Natural killer cell (primary cell): ENCODE measurements around the gene P2RX3. TPM values are rescaled to one million over a fixed set of nuclear protein-coding genes. Genes with fewer than 3 reads are reported as not detected.

Experiments
- ATAC-seq, 3 donors: fragments of 150-1000 bp in 2 of 3; fragments of 200-7000 bp in 1 of 3; cut with Tn5 transposase; 1 replicate in 1 of 3; 2 replicates in 2 of 3; pipeline ENCODE4 v1.10.0; 2021; ENCODE audit warnings: mild to moderate bottlenecking in 2 of 3, moderate library complexity in 2 of 3
- DNase-seq, 2 donors: peaks; one replicate each; pipeline versions ENCODE4 v3.0.0 to v3.0.0-alpha.2; 2013 to 2021; ENCODE audit warnings: mixed read lengths in 1 of 2
- H3K27ac ChIP-seq: one replicate; pipeline ENCODE4 v1.5.1; 2013; ENCODE audit warnings: mild to moderate bottlenecking, low read length
- H3K27me3 ChIP-seq: one replicate; pipeline ENCODE4 v1.6.1; 2013; ENCODE audit warnings: low read length; ENCODE audit not compliant: control insufficient read depth, insufficient read depth
- H3K36me3 ChIP-seq: one replicate; pipeline ENCODE4 v1.6.1; 2013; ENCODE audit warnings: low read length; ENCODE audit not compliant: control insufficient read depth, insufficient read depth
- H3K4me1 ChIP-seq: one replicate; pipeline ENCODE4 v1.6.1; 2013; ENCODE audit warnings: low read length; ENCODE audit not compliant: control insufficient read depth, insufficient read depth
- H3K4me3 ChIP-seq: one replicate; pipeline ENCODE4 v1.5.1; 2013; ENCODE audit warnings: low read length
- H3K9me3 ChIP-seq: one replicate; pipeline ENCODE4 v1.6.1; 2013; ENCODE audit warnings: low read length; ENCODE audit not compliant: control insufficient read depth, insufficient read depth
- H3K27ac Mint-ChIP-seq, 2 donors: one replicate each; pipeline ENCODE4 v1.8.0; 2022; ENCODE audit warnings: mild to moderate bottlenecking in 2 of 2, mixed read lengths in 2 of 2, moderate library complexity in 1 of 2
- H3K27me3 Mint-ChIP-seq, 2 donors: one replicate each; pipeline ENCODE4 v1.8.0; 2022; ENCODE audit warnings: low read depth in 2 of 2, mixed read lengths in 2 of 2
- H3K36me3 Mint-ChIP-seq: one replicate; pipeline ENCODE4 v1.8.0; 2022; ENCODE audit warnings: mixed read lengths
- H3K4me1 Mint-ChIP-seq, 2 donors: one replicate each; pipeline ENCODE4 v1.8.0; 2022; ENCODE audit warnings: mixed read lengths in 2 of 2
- H3K4me3 Mint-ChIP-seq: one replicate; pipeline ENCODE4 v1.8.0; 2022; ENCODE audit warnings: mild to moderate bottlenecking, moderate library complexity, mixed read lengths
- H3K9me3 Mint-ChIP-seq, 2 donors: one replicate each; pipeline ENCODE4 v1.8.0; 2022; ENCODE audit warnings: mixed read lengths in 2 of 2
- WGBS: methylation state at CpG from one replicate; pipeline ENCODE4 v1.1.7; 2013; ENCODE audit warnings: missing lambda C conversion rate; ENCODE audit not compliant: insufficient coverage; 5-methylcytosine and 5-hydroxymethylcytosine counted together
- intact Hi-C: fragments of 100-400 bp; cut with micrococcal nuclease; formaldehyde crosslinking; loops from one replicate; pipeline ENCODE4 v1.14.2; 2022
- total RNA-seq, 4 donors: library from RNA; stranded (reverse); fragments of 120-200 nt in 1 of 4; gene quantifications; one replicate each; pipeline versions ENCODE4 v1.2.3 to v1.2.4, GENCODE V29; 2013 to 2022
- TF ChIP-seq, protein P1 (sequence below): fragments of 200-600 bp; IDR thresholded peaks from one replicate; pipeline ENCODE4 v1.8.0; 2022; ENCODE audit warnings: antibody characterized with exemption

Gene P2RX3
- total RNA-seq, 3 donors from 2014 or later (not counting 1 experiment from before 2014, with no cell fraction given) = not detected

DNA sequence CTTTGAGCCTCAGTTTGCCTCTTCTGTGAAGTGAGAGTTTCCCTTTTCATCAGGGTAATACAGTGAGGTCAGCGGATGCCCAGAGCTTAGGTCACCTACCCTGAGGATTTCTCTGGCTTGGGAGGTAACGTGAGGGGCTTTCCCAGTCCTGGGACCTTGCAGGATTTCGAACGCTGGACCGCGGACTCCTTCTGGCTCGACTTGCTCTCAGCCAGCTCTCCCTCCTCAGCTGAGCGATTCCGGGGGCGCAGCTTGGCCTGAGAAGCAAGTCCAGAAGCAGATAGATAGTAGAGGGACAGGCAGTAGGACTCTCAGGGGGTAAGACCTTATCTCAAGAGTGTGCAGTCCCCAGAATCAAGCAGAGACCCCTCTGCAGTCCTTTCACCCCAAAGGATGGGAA, 37.4 kb upstream of the P2RX3 start:
- peaks cover 5% of the 10 kb centered on the region for H3K9me3 ChIP-seq
- Mint-ChIP-seq H3K36me3 (no peaks in the 10 kb centered on the region), H3K27me3 (no peaks in the 10 kb centered on the region), H3K4me1 (no peaks in the 10 kb centered on the region), H3K9me3 (no peaks in the 10 kb centered on the region), H3K4me3 (no peak overlapping the region), H3K27ac (no peak overlapping the region)
- intact Hi-C loops = no loop called here
- WGBS = 95% methylated on average over 8 of the region's 10 CpGs
- H3K27ac ChIP-seq = no peak overlapping the region
- TF ChIP-seq, protein P1, sequence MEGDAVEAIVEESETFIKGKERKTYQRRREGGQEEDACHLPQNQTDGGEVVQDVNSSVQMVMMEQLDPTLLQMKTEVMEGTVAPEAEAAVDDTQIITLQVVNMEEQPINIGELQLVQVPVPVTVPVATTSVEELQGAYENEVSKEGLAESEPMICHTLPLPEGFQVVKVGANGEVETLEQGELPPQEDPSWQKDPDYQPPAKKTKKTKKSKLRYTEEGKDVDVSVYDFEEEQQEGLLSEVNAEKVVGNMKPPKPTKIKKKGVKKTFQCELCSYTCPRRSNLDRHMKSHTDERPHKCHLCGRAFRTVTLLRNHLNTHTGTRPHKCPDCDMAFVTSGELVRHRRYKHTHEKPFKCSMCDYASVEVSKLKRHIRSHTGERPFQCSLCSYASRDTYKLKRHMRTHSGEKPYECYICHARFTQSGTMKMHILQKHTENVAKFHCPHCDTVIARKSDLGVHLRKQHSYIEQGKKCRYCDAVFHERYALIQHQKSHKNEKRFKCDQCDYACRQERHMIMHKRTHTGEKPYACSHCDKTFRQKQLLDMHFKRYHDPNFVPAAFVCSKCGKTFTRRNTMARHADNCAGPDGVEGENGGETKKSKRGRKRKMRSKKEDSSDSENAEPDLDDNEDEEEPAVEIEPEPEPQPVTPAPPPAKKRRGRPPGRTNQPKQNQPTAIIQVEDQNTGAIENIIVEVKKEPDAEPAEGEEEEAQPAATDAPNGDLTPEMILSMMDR = no peak
- H3K27me3 ChIP-seq = no peaks in the 10 kb centered on the region
- H3K4me3 ChIP-seq = no peak overlapping the region
- DNase-seq = no peak
- no peak for ATAC-seq
- no peaks in the 10 kb centered on the region for H3K4me1 ChIP-seq
- H3K36me3 ChIP-seq = no peaks in the 10 kb centered on the region

DNA sequence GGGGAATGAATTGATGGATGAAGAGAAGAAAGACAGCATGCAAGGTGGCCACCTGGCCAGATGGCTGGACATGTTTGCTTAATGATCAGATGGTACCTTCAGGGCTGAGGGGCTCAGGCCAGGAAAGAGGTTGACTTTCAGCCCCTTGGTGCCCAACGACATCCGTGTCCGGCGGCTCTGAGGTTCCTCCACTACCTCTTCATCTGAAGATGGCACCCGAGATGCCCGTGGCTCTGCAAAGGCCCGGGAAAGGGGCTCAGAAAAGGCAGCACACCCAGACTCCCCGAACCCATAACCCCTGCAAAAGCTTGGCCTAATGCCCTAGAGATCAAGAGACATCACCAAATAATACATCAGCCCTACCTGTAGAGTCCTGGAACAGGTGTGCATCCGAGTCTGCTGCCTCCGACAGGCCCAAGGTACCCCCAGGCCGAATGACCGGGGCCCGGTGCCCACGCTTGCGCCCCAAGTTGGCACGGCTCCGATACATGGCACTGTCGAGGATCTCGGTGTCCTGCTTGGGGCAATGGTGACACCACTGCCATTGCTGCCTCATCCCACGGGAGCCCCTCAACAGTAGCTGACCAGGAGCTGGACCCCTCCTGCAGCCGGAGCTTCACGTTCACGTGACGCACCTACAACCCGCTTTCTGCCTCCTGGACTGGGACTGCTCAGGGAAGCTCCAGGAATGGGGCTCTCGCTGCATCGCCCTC, 36.3 kb upstream of the P2RX3 start:
- TF ChIP-seq, protein P1 = no peak
- no peaks in the 10 kb centered on the region for H3K36me3 Mint-ChIP-seq
- no peaks in the 10 kb centered on the region for H3K27me3 Mint-ChIP-seq
- H3K4me3 Mint-ChIP-seq = no peak overlapping the region
- Histone ChIP-seq H3K4me3 (no peak overlapping the region), H3K27me3 (no peaks in the 10 kb centered on the region), H3K9me3 (peaks cover 5% of the 10 kb centered on the region), H3K36me3 (no peaks in the 10 kb centered on the region), H3K4me1 (no peaks in the 10 kb centered on the region), H3K27ac (no peak overlapping the region)
- 95% methylated on average over 27 of the region's 27 CpGs for WGBS
- no peak for ATAC-seq
- intact Hi-C loops = no loop called here
- no peaks in the 10 kb centered on the region for H3K4me1 Mint-ChIP-seq
- DNase-seq = no peak
- H3K9me3 Mint-ChIP-seq = no peaks in the 10 kb centered on the region
- no peak overlapping the region for H3K27ac Mint-ChIP-seq

DNA sequence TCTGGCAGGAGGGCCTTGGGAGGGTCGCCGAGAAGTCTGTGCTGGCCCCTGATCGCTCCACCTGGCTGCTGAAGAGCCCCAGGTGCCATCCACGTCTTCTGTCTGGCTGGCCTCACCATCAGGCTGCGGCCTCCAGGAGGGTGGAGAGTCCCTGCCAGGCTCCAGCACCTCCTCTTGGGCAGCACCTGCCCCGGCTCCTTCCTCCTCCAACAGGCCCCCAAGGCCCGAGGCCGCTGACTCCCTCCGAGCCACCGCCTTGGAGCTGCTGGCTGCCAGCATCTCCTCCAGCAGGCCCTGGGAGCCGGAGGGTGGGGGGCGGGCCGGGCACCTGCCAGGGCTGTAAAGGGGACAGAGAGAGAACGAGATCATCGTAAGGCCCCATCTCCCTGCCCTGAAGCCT, 35.7 kb upstream of the P2RX3 start:
- intact Hi-C loops = no loop called here
- H3K36me3 ChIP-seq = no peaks in the 10 kb centered on the region
- DNase-seq = no peak
- no peak overlapping the region for H3K27ac ChIP-seq
- no peak overlapping the region for H3K4me3 ChIP-seq
- peaks cover 5% of the 10 kb centered on the region for H3K9me3 ChIP-seq
- no peaks in the 10 kb centered on the region for H3K27me3 ChIP-seq
- no peak overlapping the region for H3K4me3 Mint-ChIP-seq
- H3K36me3 Mint-ChIP-seq = no peaks in the 10 kb centered on the region
- TF ChIP-seq, protein P1 = no peak
- H3K4me1 Mint-ChIP-seq = no peaks in the 10 kb centered on the region
- H3K9me3 Mint-ChIP-seq = no peaks in the 10 kb centered on the region
- H3K27ac Mint-ChIP-seq = no peak overlapping the region
- WGBS = 88% methylated on average over 15 of the region's 15 CpGs
- ATAC-seq = no peak
- H3K4me1 ChIP-seq = no peaks in the 10 kb centered on the region
- no peaks in the 10 kb centered on the region for H3K27me3 Mint-ChIP-seq
